ENCODE measurements around the gene PAPPA2. TPM values are rescaled to one million over a fixed set of nuclear protein-coding genes. Genes with fewer than 3 reads are reported as not detected.

Gene PAPPA2
- total RNA-seq, 1 experiment from 2014 or later: 0.06 TPM

- H3K27me3 ChIP-seq (replicated peaks; ENCODE audit: insufficient read depth, low read depth, low read length, poor library complexity): peaks cover 14% of the 10 kb centered on the region
- H3K36me3 ChIP-seq (ENCODE audit: insufficient read depth, low read length, poor library complexity, severe bottlenecking): no peaks in the 10 kb centered on the region
- DNase-seq (ENCODE audit: low spot score): no peak
- ChIA-PET CTCF (interaction anchor here (0.6 kb wide), 1 partner anchor 158 kb away, joined by 3 read pairs; no protein-coding TSS in a partner anchor), POLR2A (ENCODE audit: low non-redundant PET) (no interaction called here)
- H3K4me1 ChIP-seq (ENCODE audit: insufficient read depth, low read length, poor library complexity, severe bottlenecking): no peaks in the 10 kb centered on the region
- TF ChIP-seq EZH2 (IDR thresholded peaks at IDR 0.05; ENCODE audit: borderline replicate concordance, low read depth, low read length, poor library complexity, severe bottlenecking) (no peak), CTCF (conservative IDR thresholded peaks at IDR 0.05; ENCODE audit: low read depth, low read length) (no peak)
- H3K9me3 ChIP-seq (ENCODE audit: low read depth, low read length, poor library complexity, severe bottlenecking): no peaks in the 10 kb centered on the region
- intact Hi-C loops (cut with micrococcal nuclease; ENCODE audit: unreplicated experiment): no loop called here
- no peak overlapping the region for H3K27ac ChIP-seq (ENCODE audit: low read depth, low read length, poor library complexity, severe bottlenecking)
- no TSS peak for BruUV-seq (replicated peaks)
- no peak overlapping the region for H3K4me3 ChIP-seq (ENCODE audit: low read depth, low read length, poor library complexity, severe bottlenecking)
Measured at GRCh38 chr1:176533020-176533419, 70.0 kb downstream of the PAPPA2 start.

- Histone ChIP-seq H3K4me1 (ENCODE audit: insufficient read depth, low read length, poor library complexity, severe bottlenecking) (no peaks in the 10 kb centered on the region), H3K27me3 (replicated peaks; ENCODE audit: insufficient read depth, low read depth, low read length, poor library complexity) (no peaks in the 10 kb centered on the region), H3K27ac (ENCODE audit: low read depth, low read length, poor library complexity, severe bottlenecking) (no peak overlapping the region), H3K4me3 (ENCODE audit: low read depth, low read length, poor library complexity, severe bottlenecking) (no peak overlapping the region), H3K9me3 (ENCODE audit: low read depth, low read length, poor library complexity, severe bottlenecking) (no peaks in the 10 kb centered on the region), H3K36me3 (ENCODE audit: insufficient read depth, low read length, poor library complexity, severe bottlenecking) (no peaks in the 10 kb centered on the region)
- TF ChIP-seq EZH2 (IDR thresholded peaks at IDR 0.05; ENCODE audit: borderline replicate concordance, low read depth, low read length, poor library complexity, severe bottlenecking): no peak
- TF ChIP-seq CTCF (conservative IDR thresholded peaks at IDR 0.05; ENCODE audit: low read depth, low read length): no peak
- no peak for DNase-seq (ENCODE audit: low spot score)
- intact Hi-C loops (cut with micrococcal nuclease; ENCODE audit: unreplicated experiment): no loop called here
- ChIA-PET CTCF (no interaction called here), POLR2A (ENCODE audit: low non-redundant PET) (no interaction called here)
- no TSS peak for BruUV-seq (replicated peaks)
Measured at GRCh38 chr1:176536588-176536987, 73.6 kb downstream of the PAPPA2 start.

- peaks cover 3% of the 10 kb centered on the region for H3K27me3 ChIP-seq (replicated peaks; ENCODE audit: insufficient read depth, low read depth, low read length, poor library complexity)
Measured at GRCh38 chr1:176539018-176539417, 76.0 kb downstream of the PAPPA2 start.

More at GRCh38 chr1:176539018-176539417, 76.0 kb downstream of the PAPPA2 start:
- ChIA-PET POLR2A (ENCODE audit: low non-redundant PET) (no interaction called here), CTCF (no interaction called here)
- Histone ChIP-seq H3K4me3 (ENCODE audit: low read depth, low read length, poor library complexity, severe bottlenecking) (no peak overlapping the region), H3K4me1 (ENCODE audit: insufficient read depth, low read length, poor library complexity, severe bottlenecking) (no peaks in the 10 kb centered on the region), H3K9me3 (ENCODE audit: low read depth, low read length, poor library complexity, severe bottlenecking) (no peaks in the 10 kb centered on the region), H3K36me3 (ENCODE audit: insufficient read depth, low read length, poor library complexity, severe bottlenecking) (no peaks in the 10 kb centered on the region), H3K27ac (ENCODE audit: low read depth, low read length, poor library complexity, severe bottlenecking) (no peak overlapping the region)
- DNase-seq (ENCODE audit: low spot score): no peak
- intact Hi-C loops (cut with micrococcal nuclease; ENCODE audit: unreplicated experiment): no loop called here
- no TSS peak for BruUV-seq (replicated peaks)
- TF ChIP-seq EZH2 (IDR thresholded peaks at IDR 0.05; ENCODE audit: borderline replicate concordance, low read depth, low read length, poor library complexity, severe bottlenecking) (no peak), CTCF (conservative IDR thresholded peaks at IDR 0.05; ENCODE audit: low read depth, low read length) (no peak)
